Kidney epithelial cell (primary cell): ENCODE data around the gene F5. TPM values are rescaled to one million over a fixed set of nuclear protein-coding genes. Genes with fewer than 3 reads are reported as not detected.
A peak's percentile ranks its signal among the peaks of the same experiment; 100 is the strongest.

Source experiments
- DNase-seq: peaks from one replicate; pipeline ENCODE4 v3.0.0-alpha.2; 2010; ENCODE audit warnings: low read depth
- H3K27me3 ChIP-seq: 2 replicates; pipeline ENCODE4 v1.6.0; 2011; ENCODE audit warnings: low read length; ENCODE audit not compliant: control insufficient read depth, insufficient read depth
- H3K36me3 ChIP-seq: 2 replicates; pipeline ENCODE4 v1.5.1; 2011; ENCODE audit warnings: low read length; ENCODE audit not compliant: control insufficient read depth, insufficient read depth
- H3K4me3 ChIP-seq: 2 replicates; pipeline ENCODE4 v1.5.1; 2011; ENCODE audit warnings: low read depth, mild to moderate bottlenecking, control low read depth, low read length
- CTCF ChIP-seq: IDR thresholded peaks from 2 replicates; pipeline ENCODE4 v1.5.1; 2011; ENCODE audit warnings: mild to moderate bottlenecking, moderate library complexity, low read length, control low read depth, inconsistent platforms; ENCODE audit not compliant: insufficient read depth, poor library complexity, severe bottlenecking
- total RNA-seq: library from RNA; depleted of rRNA; stranded (reverse); fragments of >200 nt; gene quantifications from 2 replicates; pipeline ENCODE4 v1.2.3, GENCODE V29; 2015

F5 gene
- total RNA-seq, 1 donor from 2014 or later: not detected

DNA sequence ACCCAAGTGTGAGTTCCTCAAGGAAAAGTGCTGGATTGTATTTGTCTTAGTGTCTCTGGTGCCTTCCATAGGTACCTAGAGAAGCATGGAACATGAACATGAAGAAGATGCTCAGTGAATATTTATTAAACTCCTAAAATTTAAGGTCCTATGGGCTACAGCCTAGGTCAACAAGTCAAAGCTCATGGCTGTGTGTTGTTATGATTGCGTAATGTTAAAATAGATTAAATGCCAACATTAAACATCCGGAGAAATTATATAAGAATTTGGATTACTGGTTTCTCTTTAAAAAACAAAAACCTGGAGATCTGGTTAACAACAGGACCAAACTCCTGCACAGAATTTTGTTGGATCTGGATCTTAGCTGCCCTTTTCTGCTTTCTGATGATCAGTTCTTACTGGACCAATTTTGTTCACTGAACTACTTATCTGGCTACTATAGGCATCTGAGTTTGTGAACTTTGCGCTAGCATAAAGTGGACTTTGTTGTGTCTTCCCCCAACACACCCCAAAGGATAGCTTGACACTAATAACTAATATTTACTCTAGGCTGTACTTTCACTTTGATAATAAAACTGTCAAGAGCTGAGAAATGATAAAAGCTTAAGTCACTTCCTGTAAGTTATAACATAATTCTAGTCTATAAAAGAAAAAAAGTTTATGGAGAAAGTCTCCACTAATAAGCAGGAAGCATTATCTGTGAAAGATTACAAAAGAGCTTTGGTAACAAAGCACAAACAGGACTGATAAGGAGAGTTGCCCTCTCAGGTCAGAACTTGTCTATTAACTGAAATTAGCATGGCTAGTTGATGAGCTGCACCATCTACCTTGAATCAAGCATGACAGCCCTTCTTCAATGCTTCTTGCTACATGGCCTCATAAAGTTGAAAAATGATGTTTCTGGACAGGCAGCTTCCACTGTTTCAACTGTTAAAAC lies 20.7 kb downstream of the F5 start:
- H3K4me3 ChIP-seq: no peak overlapping the region
- no peak for TF ChIP-seq CTCF
- no peaks in the 10 kb centered on the region for H3K27me3 ChIP-seq
- H3K36me3 ChIP-seq: no peaks in the 10 kb centered on the region
- DNase-seq: no peak

DNA sequence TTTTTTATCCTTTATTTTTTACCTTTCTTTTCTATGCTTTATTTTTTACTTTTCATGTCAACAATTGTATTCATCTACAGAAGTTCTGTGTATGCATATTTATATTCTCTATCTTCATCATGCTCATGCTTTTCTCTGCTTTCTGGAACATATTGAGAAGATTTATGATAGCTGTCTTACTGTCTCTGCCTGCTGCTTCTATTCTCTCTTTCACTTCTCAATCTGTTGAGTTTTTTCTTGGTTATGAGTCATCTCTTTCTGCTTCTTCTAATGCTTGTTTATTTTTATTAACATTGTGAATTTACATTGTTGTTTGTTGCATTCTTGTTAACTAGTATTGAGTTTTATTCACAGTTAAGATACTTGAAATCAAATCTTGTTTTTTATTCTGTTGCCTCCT lies 22.6 kb downstream of the F5 start:
- DNase-seq: no peak
- TF ChIP-seq CTCF: no peak
- Histone ChIP-seq H3K4me3 (no peak overlapping the region), H3K27me3 (no peaks in the 10 kb centered on the region), H3K36me3 (no peaks in the 10 kb centered on the region)

- Histone ChIP-seq H3K27me3 (no peaks in the 10 kb centered on the region), H3K36me3 (no peaks in the 10 kb centered on the region), H3K4me3 (no peak overlapping the region)
- no peak for TF ChIP-seq CTCF
- no peak for DNase-seq
Measured at GRCh38 chr1:169563019-169563615, 23.2 kb downstream of the F5 start.

- TF ChIP-seq CTCF: no peak
- no peak for DNase-seq
Measured at GRCh38 chr1:169561692-169562091, 24.6 kb downstream of the F5 start.

GRCh38 chr1:169557131-169557530 lies 29.1 kb downstream of the F5 start:
- H3K4me3 ChIP-seq: no peak overlapping the region
- no peak for TF ChIP-seq CTCF
- no peaks in the 10 kb centered on the region for H3K36me3 ChIP-seq
- DNase-seq: no peak
- H3K27me3 ChIP-seq: no peaks in the 10 kb centered on the region

More at GRCh38 chr1:169561692-169562091, 24.6 kb downstream of the F5 start:
- no peaks in the 10 kb centered on the region for H3K36me3 ChIP-seq
- no peak overlapping the region for H3K4me3 ChIP-seq
- H3K27me3 ChIP-seq: no peaks in the 10 kb centered on the region

GRCh38 chr1:169550294-169550693 lies 36.0 kb downstream of the F5 start:
- no peaks in the 10 kb centered on the region for H3K36me3 ChIP-seq
- no peak overlapping the region for H3K4me3 ChIP-seq
- no peak for DNase-seq
- H3K27me3 ChIP-seq: no peaks in the 10 kb centered on the region
- TF ChIP-seq CTCF: peak; percentile 56
